IPS-NIHi11 (cell line): ENCODE measurements around the gene KDM2A.
A peak's percentile ranks its signal among the peaks of the same experiment; 100 is the strongest.
"Not testable (repeated sequence)": the region's sequence is repeated elsewhere in the genome, so short reads cannot be mapped to it uniquely, and the experiment has no call there.

ENCODE experiments used
- DNase-seq: peaks from one replicate; pipeline ENCODE4 v3.0.0; 2012; ENCODE audit warnings: mixed read lengths, low spot score

KDM2A gene

GRCh38 chr11:67118181-67118766 is 789 bp upstream of the KDM2A start:
- no peak for DNase-seq

- peak; percentile 65 for DNase-seq
Observed at GRCh38 chr11:67119585-67120391, 725 bp downstream of the KDM2A start.

GRCh38 chr11:67120456-67120855 is 1.4 kb downstream of the KDM2A start:
- no peak for DNase-seq

- no peak for DNase-seq
Observed at GRCh38 chr11:67120881-67121710, 2.0 kb downstream of the KDM2A start.

GRCh38 chr11:67123801-67124200 is 4.7 kb downstream of the KDM2A start:
- not testable (repeated sequence) for DNase-seq

DNA sequence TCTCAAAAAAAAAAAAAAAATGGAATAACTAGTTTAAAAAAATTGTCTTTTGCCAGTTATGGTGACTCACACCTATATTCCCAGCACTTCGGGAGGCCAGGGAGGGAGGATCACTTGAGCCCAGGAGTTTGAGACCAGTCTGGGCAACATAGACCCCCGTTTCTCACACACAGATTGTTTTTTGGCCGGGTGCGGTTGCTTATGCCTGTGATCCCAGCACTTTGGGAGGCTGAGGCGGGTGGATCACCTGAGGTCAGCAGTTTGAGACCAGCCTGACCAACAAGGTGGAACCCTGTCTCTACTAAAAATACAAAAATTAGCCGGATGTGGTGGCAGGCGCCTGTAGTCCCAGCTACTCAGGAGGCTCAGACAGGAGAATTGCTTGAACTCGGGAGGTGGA is 7.2 kb downstream of the KDM2A start:
- not testable (repeated sequence) for DNase-seq

DNA sequence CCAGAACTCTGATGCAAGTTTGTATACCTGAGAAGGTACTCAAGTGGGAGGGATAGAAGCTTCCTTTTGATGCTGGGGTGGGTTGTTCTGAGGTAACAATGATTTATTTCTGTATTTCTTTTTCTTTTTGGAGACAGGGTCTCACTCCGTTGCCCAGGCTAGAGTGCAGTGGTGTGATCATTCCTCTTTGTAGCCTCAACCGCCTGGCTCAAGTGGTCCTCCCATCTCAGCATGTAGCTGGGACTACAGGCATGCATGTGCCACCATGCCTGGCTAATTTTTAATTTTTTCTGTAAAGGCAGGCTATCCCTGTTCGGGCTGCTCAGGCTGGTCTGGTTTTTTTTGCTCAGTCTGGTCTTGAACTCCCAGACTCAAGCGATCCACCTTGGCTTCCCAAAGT is 7.9 kb downstream of the KDM2A start:
- DNase-seq = no peak

DNA sequence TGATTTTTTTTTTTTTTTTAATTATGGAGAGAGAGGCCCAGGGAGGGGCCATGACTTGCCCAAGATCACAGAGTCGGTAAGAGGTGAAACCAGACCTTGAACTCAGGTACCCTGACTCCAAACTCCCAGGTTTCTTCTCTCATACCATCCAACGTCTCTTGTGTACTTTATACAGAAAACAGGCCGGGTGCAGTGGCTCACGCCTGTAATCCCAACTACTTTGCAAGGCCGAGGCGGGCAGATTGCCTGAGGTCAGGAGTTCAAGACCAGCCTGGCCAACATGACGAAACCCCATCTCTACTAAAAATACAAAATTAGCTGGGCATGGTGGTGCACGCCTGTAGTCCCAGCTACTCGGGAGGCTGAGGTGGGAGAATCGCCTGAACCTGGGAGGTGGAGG is 11.8 kb downstream of the KDM2A start:
- not testable (repeated sequence) for DNase-seq

DNA sequence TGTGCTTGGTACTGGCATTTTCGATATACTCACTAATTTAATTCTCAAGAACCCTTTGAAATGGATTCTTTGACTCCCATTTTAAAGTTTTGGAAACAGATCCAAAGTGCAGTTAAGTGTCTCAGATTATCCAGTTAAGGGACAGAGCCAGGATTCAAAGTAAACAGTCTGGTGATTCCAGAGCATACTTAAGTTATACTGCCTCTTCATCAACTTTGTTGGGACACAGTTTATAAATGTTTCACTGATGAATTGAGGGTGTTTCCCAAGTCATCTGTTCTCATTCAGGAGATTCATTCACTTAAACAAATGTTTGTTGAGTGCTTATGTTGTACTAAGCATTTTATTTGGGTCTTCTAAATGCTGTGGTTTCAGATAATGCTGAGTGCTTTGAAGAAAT is 17.1 kb downstream of the KDM2A start:
- no peak for DNase-seq

GRCh38 chr11:67138922-67139321 is 19.9 kb downstream of the KDM2A start:
- DNase-seq = no peak

DNA sequence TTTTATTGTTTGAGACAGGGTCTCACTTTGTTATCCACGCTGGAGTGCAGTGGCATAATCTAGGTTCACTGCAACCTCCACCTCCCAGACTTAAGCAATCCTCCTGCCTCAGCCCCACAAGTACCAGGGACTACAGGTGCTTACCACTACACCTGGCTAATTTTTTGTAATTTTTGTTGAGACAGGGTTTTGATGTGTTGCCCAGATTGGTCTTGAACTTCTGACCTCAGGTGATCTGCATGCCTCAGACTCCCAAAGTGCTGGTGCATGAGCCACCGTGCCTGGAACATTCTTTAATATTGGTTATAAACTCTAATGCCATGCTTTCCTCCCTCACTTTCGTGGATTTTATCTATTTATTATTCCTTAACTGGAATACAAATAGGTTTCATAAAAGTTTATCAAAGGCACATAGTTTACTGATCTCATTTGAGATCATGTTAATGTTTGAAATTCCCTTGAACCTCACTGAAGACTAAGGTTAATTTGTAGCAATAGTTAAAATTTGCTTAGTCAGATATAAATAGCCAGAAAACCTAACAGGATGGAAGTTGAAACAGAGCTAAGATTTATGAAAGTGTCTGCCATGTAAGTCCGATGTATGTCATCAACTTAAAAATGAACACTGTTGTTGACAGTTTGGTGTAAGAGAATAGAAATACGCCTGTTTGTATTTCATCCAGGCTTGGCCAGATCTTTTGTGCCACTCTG is 27.6 kb downstream of the KDM2A start:
- no peak for DNase-seq

DNA sequence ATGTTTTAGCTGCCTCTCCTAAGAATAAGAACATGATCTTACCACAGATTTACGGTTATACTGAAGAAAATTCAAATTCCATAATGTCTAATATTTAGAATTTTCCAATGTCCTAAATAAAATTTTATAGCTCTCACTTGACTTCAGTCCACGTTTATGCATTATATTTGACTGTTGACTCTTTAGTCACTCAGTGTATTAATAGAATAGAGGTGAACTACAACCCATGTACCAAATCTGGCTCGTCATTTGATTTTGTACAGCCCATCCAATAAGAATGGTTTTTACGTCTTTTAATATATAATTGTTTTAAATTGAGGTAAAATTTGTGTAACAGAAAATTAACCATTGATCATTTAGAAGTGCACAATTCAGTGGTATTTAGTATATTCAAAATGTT is 34.9 kb downstream of the KDM2A start:
- DNase-seq = no peak

- DNase-seq = no peak
Observed at GRCh38 chr11:67154726-67155125, 35.7 kb downstream of the KDM2A start.

DNA sequence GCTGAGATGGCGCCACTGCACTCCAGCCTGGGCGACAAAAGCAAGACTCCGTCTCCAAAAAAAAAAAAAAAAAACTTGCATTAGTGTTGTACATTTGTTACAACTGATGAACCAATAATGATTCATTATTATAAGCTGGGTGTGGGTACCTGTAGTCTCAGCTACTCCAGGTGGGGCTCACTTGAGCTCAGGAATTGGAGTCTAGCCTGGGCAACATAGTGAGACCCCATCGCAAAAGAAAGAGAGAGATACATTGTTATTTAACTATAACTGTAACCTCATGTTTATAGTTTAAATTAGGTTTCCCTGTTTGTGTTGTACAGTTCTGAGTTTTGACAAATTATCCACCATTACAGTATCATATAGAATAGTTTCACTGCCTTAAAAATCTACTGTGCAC is 38.6 kb downstream of the KDM2A start:
- DNase-seq = no peak

- no peak for DNase-seq
Observed at GRCh38 chr11:67158221-67158620, 39.2 kb downstream of the KDM2A start.

GRCh38 chr11:67160045-67160444 is 41.0 kb downstream of the KDM2A start:
- DNase-seq = no peak

DNA sequence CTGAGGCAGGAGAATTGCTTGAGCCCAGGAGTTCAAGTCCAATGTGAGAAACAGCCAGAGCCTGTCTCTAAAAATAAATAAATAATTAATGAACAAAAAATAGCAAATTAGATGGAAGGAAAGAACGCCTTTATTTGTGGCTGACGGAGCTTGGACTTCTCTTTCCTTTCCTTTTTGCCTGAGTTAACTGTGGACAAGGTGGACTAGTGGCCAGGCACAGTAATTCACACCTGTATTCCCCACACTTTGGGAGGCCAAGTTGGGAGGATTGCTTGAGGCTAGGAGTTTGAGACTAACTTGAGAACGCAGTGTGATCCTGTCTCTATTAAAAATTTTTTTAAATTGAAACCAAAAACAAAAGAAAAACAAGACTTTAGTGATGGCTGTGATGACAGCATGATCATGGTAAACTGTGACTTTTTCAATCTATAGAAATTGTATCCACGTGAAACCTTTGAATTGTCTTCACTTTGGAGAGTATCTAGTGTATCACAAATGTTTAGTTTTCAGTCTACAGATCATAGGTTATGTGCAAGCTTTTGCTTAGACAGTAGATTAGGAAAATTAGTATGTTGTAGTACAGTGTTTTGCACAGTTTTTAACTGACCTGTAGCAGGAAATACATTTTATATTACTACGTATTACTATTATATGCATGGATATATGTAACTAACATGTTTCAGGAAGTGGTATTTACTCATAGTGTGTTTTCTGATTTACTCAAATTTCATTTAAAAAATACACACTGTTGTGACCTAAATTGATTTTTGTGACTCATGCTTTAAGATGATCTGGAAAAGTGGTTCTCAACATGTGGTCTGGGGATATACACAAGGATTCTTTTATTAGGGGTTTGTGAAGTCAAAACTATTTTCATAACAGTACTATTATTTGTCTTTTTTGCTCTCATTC is 42.1 kb downstream of the KDM2A start:
- no peak for DNase-seq

DNA sequence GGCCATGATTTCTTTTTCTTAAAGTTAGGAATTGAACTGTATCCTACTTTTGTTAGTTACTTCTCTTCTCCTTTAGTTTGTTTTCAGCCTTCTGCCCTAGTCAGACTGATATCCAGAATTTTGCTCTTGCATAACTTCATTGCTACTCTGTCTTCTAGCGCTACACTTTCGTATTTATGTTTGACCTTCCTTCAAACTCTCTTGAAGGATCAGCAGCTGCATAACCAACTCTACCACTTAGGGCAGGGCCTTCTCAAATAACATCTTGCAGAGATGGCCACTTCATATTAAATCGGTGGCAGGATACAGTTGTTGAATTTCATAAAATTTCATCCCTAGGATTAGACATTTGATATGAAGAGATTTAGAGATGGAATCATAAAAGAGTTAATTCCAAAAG is 43.9 kb downstream of the KDM2A start:
- no peak for DNase-seq

GRCh38 chr11:67165623-67166022 is 46.6 kb downstream of the KDM2A start:
- no peak for DNase-seq

- no peak for DNase-seq
Observed at GRCh38 chr11:67167091-67167490, 48.0 kb downstream of the KDM2A start.

DNA sequence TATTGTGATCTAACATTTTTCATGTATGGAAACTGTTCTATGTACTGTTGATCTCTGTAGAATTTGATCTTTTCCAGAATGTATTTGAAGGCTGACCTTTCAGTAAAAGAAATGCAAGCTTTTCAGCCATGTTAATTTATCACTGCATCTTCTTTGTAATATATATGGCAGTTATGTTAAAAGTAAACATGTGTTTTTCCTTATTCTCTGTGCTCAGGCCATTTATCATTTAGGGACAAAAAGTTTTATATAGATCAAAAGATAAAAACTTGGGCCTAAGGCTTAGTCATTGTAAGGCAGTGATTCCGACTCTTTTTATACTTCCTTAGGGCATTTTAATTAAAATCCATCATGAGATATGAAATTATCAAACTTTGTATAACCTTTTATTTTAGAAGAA is 48.7 kb downstream of the KDM2A start:
- no peak for DNase-seq
